ENCODE data around the gene TLCD2. TPM values are rescaled to one million over a fixed set of nuclear protein-coding genes. Genes with fewer than 3 reads are reported as not detected.
"Not testable (repeated sequence)": the region's sequence is repeated elsewhere in the genome, so short reads cannot be mapped to it uniquely, and the experiment has no call there.

Gene TLCD2
- total RNA-seq, 1 donor: 4.5 TPM

DNA sequence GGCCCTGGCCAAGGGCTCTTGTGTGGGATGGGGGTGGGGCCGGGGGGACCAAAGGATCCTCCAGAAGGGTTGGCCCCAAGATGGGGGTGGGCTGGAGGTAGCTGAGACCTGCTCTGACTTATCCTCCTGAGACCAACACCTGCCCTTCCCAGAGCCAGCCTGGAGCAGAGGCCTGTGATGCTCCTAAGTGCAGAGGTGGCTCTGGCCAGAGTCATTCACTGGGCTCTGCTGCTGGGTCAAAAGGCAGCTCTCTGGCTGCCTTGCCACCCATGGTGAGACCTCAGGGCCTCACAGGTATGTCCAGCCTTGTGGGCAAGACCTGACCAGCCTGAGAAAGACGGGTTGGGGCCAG is 32.9 kb upstream of the TLCD2 start:
- TF ChIP-seq, protein P1, sequence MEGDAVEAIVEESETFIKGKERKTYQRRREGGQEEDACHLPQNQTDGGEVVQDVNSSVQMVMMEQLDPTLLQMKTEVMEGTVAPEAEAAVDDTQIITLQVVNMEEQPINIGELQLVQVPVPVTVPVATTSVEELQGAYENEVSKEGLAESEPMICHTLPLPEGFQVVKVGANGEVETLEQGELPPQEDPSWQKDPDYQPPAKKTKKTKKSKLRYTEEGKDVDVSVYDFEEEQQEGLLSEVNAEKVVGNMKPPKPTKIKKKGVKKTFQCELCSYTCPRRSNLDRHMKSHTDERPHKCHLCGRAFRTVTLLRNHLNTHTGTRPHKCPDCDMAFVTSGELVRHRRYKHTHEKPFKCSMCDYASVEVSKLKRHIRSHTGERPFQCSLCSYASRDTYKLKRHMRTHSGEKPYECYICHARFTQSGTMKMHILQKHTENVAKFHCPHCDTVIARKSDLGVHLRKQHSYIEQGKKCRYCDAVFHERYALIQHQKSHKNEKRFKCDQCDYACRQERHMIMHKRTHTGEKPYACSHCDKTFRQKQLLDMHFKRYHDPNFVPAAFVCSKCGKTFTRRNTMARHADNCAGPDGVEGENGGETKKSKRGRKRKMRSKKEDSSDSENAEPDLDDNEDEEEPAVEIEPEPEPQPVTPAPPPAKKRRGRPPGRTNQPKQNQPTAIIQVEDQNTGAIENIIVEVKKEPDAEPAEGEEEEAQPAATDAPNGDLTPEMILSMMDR (IDR thresholded peaks at IDR 0.05; ENCODE audit: insufficient read depth, low read length): no peak
- no peak for DNase-seq (ENCODE audit: low read depth)
- no peak overlapping the region for H3K4me3 ChIP-seq (ENCODE audit: low read depth, low read length)

DNA sequence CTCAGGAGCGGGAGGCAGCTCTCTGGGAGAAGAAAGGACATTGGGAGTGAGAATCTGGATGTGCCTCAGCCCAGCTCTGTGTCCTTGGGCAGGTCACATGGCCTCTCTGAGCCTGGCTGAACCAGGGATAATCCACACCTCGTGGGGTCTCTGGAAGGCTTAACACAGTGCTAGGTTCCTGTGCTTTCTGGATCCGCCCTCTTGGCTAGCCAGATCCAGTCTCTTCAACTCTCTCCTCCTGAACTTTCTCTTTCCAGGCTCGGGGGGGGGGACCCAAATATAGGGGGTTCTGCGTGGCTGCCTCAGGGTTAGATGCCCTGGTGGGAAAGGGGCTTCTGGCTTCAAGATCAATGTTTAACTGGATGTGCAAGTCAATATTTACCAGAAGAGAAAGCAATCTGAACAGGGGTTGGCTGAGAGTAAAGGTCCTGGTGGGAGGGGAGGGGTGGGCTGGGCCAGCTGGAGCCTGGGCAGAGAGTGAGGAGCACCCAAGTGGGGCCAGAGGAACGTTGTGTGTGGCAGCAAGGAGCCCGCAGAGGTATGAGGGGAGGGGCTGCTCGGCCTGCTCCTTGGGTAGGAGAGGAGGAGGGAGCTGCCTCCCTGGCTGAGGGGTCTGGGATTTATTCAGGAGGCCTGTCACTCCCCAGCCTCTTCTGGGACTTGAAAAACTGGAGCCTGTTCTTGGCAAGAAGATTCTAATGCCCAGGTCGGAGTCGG is 32.4 kb upstream of the TLCD2 start, which contains the start of gene SERPINF2:
Gene SERPINF2 (plus strand): TSS at position 501 of the 717 bp plus-strand sequence. CDS start 2,125 bp downstream, outside the sequence.
- no peak for DNase-seq (ENCODE audit: low read depth)
- TF ChIP-seq, protein P1 (IDR thresholded peaks at IDR 0.05; ENCODE audit: insufficient read depth, low read length): no peak
- H3K4me3 ChIP-seq (ENCODE audit: low read depth, low read length): no peak within 1 kb of the TSS

DNA sequence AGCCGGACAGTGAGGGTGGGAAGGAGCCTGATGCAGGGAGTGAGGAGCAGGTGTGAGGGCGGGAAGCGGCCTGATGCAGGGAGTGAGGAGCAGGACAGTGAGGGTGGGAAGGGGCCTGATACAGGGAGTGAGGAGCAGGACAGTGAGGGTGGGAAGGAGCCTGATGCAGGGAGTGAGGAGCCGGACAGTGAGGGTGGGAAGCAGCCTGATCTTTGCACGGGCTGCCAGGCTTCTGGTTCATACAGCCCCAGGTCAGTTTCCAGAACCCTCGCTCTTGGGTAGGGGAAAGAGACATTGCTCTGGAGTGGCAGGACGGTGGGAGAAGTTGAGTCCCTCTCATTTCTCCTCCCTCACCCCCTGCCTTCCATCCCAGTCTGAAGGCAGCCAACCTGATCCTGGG is 31.7 kb upstream of the TLCD2 start:
- not testable (repeated sequence) for DNase-seq (ENCODE audit: low read depth); H3K4me3 ChIP-seq (ENCODE audit: low read depth, low read length)

DNA sequence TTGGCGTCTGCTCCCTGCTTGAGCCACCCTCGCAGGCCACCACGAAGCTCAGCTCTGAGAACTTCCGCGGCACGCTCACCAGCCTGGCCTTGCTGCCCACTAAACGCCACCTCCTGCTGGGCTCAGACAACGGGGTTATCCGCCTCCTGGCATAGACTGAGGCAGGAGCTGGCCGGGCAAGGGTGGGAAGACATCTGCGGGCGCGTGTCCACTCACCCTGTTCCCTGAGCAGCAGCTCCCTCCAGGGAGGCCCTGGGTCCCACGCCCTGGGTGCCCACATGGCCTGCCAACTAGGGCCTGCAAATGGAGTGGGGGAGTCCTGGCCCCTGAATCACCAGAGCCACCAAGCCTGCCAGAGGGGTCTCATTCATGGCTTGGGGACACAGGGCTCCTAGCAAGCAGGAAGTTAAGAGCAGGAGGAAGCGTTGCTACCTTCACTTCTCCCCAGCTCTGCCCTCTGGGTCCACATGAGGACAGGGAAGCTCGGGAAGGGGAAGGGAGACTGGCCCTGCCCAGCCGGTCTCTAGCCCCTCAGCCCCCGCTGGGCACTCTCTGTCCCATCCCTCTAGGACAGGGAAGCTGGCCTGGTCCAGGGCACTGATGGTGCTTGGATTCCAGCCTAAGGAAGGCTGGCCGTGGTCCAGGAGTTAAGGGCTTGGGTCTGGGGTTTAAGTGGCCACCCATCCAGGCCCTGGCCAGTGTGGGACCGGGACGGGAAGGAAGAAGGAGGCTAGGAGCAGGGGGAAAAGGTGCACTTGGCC is 27.5 kb upstream of the TLCD2 start:
- H3K4me3 ChIP-seq (ENCODE audit: low read depth, low read length): no peak overlapping the region
- no peak for DNase-seq (ENCODE audit: low read depth)
- TF ChIP-seq, protein P1 (IDR thresholded peaks at IDR 0.05; ENCODE audit: insufficient read depth, low read length): no peak

DNA sequence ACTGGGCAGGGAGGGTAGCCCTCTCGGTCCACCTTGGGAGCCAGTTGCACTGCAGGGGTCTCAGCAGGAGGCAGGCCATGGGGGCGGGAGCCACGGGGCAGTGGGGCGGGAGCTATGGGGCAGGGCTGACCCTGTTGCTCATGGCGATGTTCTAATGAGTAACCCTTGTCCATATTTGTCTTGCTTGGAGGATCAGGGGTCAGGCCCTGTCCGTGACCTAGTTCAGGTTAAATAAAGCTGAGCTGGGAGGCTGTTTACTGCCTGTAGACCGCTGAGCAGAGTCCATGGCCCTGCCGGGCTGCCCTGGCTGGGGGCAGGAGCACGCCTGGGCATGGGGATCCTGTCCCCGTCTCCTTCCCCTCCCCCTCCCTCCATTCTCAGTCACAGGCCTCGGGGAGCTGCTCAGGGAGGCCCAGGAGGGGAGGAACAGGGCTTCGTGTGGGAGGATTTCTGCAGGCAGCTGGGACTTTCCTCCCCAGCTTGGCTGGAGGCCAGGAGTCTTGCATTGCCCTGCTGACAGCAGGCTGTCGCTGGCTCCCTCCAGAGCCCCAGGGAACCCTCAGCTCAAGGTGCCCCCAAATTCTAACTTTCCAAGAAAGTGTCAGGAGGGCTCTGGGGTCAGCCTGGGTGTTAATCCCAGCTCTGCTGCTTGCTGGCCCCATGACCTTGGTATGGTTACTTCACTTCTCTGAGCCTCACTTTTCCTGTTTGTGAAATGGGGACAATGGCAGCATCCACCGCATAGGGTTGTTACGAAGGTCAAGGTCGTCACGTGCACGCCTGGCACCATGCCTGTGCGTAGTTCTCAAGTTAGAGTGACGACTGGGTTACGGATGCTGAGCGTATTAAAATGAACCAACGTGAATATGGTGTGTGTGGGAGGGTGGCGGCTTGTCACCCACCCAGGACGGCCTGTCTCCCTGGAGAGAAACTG is 26.4 kb upstream of the TLCD2 start:
- TF ChIP-seq, protein P1 (IDR thresholded peaks at IDR 0.05; ENCODE audit: insufficient read depth, low read length): no peak
- DNase-seq (ENCODE audit: low read depth): peak; percentile 62
- no peak overlapping the region for H3K4me3 ChIP-seq (ENCODE audit: low read depth, low read length)

DNA sequence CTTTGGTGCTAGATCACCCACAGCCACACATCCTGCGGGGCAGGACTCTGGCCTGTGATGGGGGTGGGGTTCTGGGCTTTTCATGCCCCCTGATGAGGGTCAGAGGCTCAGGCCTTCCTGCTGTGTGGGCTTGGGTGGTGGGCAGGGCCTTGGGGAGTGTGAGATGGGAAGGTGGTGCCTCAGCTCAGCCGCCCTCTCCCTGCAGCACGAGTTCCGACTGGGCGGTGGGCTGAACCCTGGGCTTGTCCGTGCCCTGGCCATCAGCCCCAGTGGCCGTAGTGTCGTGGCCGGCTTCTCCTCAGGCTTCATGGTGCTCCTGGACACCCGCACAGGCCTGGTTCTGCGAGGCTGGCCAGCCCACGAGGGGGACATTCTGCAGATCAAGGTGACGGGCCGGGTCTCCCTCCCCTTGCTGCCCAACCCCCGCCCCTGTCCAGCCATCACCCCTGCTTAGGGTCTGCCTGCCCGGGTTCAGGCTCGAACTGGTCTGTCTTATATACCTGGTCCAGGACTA is 25.7 kb upstream of the TLCD2 start:
- no peak overlapping the region for H3K4me3 ChIP-seq (ENCODE audit: low read depth, low read length)
- TF ChIP-seq, protein P1 (IDR thresholded peaks at IDR 0.05; ENCODE audit: insufficient read depth, low read length): no peak
- DNase-seq (ENCODE audit: low read depth): no peak

All from fibroblast of the aortic adventitia (primary cell).